Central memory CD8-positive, alpha-beta T cell (primary cell): ENCODE results near the gene PWP2.

ENCODE experiments used
- ATAC-seq: fragments of 150-1000 bp; cut with Tn5 transposase; replicated peaks from 2 replicates; pipeline ENCODE4 v1.10.0; 2022; ENCODE audit warnings: mild to moderate bottlenecking, moderate FRiP score, moderate number of reproducible peaks; ENCODE audit not compliant: poor library complexity, severe bottlenecking; ENCODE audit errors: extremely low read depth
- DNase-seq, 2 donors: peaks; one replicate each; pipeline ENCODE4 v3.0.0; 2021; ENCODE audit warnings: low spot score in 2 of 2
- H3K27ac Mint-ChIP-seq: one replicate; pipeline ENCODE4 v1.8.0; 2022; ENCODE audit warnings: low read depth, mild to moderate bottlenecking, moderate library complexity, mixed read lengths
- H3K27me3 Mint-ChIP-seq: one replicate; pipeline ENCODE4 v1.8.0; 2022; ENCODE audit warnings: mixed read lengths
- H3K36me3 Mint-ChIP-seq: one replicate; pipeline ENCODE4 v1.8.0; 2022; ENCODE audit warnings: mild to moderate bottlenecking, moderate library complexity, mixed read lengths; ENCODE audit not compliant: insufficient read depth
- H3K4me1 Mint-ChIP-seq: one replicate; pipeline ENCODE4 v1.8.0; 2022; ENCODE audit warnings: mixed read lengths
- H3K4me3 Mint-ChIP-seq: one replicate; pipeline ENCODE4 v1.8.0; 2022; ENCODE audit warnings: mild to moderate bottlenecking, moderate library complexity, mixed read lengths
- H3K9me3 Mint-ChIP-seq: one replicate; pipeline ENCODE4 v1.8.0; 2022; ENCODE audit warnings: mixed read lengths

Gene PWP2

DNA sequence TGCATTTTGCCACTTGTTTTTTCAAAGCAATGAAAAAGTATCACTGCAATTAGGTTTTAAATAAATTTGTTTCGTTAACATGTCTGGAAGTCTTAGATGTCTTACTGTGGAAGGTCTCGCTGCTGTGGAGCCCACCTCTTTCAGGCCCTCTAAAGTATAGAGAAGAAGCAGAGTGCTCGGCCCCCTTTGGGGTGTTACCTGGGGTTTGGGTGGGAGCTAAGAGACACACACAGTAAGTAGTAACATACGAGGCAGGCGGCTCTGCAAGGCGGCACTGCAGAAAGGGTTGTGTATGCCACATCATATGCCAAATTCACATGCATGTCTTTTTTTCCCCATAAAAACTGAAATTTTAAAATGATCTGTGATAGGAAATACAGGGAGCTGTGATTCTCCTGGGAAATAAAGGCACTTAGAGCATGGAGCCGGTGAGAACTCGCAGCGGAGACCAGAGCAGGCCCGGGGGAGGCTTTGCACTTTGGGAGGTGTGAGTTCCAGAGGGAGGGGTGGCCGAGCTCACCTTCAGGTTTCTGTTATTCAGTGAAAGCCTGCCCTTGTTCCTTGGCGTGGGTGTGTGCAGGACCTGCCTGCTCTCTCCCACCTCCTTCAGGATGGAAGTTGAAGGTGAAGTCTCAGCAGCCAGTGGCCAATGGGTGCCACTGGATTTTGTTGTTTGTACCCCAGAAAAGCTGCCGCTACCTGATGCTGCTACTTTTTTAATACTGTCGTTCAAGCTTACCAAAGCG, 35.7 kb upstream of the PWP2 start:
- H3K4me1 Mint-ChIP-seq = peaks cover 39% of the 10 kb centered on the region
- ATAC-seq = no peak
- H3K9me3 Mint-ChIP-seq = no peaks in the 10 kb centered on the region
- no peak for DNase-seq
- H3K4me3 Mint-ChIP-seq = no peak overlapping the region
- no peaks in the 10 kb centered on the region for H3K27me3 Mint-ChIP-seq
- H3K36me3 Mint-ChIP-seq = peaks cover 55% of the 10 kb centered on the region
- no peak overlapping the region for H3K27ac Mint-ChIP-seq

DNA sequence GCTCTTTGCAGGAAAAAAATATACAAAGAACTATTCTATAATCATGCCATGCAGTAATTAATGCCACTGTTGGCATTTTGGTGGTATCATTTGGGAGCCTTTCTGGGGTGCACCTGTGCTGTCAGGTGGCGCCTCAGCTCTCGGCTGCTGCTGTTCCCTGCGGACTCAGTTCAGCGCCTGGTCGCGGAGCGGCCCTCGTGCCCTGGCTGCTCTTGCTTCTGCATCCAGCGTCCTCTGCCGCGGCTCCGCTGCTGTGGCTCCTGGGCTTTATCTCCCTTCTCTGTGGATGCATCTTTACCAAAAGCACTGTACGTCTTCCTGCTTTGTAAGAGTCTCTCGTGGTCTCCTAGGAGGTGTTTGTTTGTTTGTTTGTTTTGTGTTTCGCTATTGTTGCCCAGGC, 35.1 kb upstream of the PWP2 start:
- Mint-ChIP-seq H3K9me3 (no peaks in the 10 kb centered on the region), H3K27ac (no peak overlapping the region), H3K4me1 (peaks cover 39% of the 10 kb centered on the region), H3K36me3 (peaks cover 55% of the 10 kb centered on the region), H3K4me3 (no peak overlapping the region), H3K27me3 (no peaks in the 10 kb centered on the region)
- ATAC-seq (no peak), DNase-seq (no peak)

GRCh38 chr21:44074315-44074958, 32.8 kb upstream of the PWP2 start:
- H3K4me3 Mint-ChIP-seq = peak overlapping the region; percentile 56
- ATAC-seq (peak; percentile 88), DNase-seq (peak in 1 of 2 donors; percentile 47)
- H3K4me1 Mint-ChIP-seq = peaks cover 42% of the 10 kb centered on the region
- H3K27me3 Mint-ChIP-seq = no peaks in the 10 kb centered on the region
- peak overlapping the region; percentile 66 for H3K27ac Mint-ChIP-seq
- no peaks in the 10 kb centered on the region for H3K9me3 Mint-ChIP-seq
- H3K36me3 Mint-ChIP-seq = peaks cover 54% of the 10 kb centered on the region

GRCh38 chr21:44076316-44076715, 30.9 kb upstream of the PWP2 start:
- Mint-ChIP-seq H3K4me3 (no peak overlapping the region), H3K4me1 (peaks cover 48% of the 10 kb centered on the region), H3K27ac (no peak overlapping the region), H3K27me3 (no peaks in the 10 kb centered on the region), H3K9me3 (no peaks in the 10 kb centered on the region), H3K36me3 (peaks cover 58% of the 10 kb centered on the region)
- DNase-seq = no peak
- ATAC-seq = no peak

GRCh38 chr21:44078411-44078981, 28.7 kb upstream of the PWP2 start:
- no peaks in the 10 kb centered on the region for H3K9me3 Mint-ChIP-seq
- H3K36me3 Mint-ChIP-seq = peaks cover 58% of the 10 kb centered on the region
- peak overlapping the region; percentile 81 for H3K27ac Mint-ChIP-seq
- H3K27me3 Mint-ChIP-seq = no peaks in the 10 kb centered on the region
- H3K4me3 Mint-ChIP-seq = peak overlapping the region; percentile 59
- DNase-seq = no peak
- H3K4me1 Mint-ChIP-seq = peaks cover 69% of the 10 kb centered on the region
- ATAC-seq = no peak

DNA sequence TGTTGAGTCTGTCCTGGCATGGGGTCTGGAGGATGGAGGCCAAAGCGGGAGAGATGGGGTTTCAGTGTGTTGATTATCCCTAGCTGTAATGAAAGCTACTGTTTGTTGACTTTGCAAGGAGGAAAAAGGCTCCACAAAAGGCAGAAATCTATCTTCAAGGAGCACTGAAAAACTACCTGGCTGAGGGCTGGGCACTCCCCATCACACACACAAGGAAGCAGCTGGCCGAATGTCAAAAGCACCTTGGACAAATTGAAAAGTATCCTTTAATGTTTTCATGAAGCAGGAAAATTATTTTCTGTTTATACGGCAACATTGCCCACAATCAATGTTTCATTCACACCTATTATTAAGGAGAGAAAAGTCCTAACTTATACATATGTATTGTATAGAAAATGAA, 27.8 kb upstream of the PWP2 start:
- ATAC-seq (no peak), DNase-seq (no peak)
- Mint-ChIP-seq H3K27me3 (no peaks in the 10 kb centered on the region), H3K36me3 (peaks cover 59% of the 10 kb centered on the region), H3K9me3 (no peaks in the 10 kb centered on the region), H3K4me3 (peak overlapping the region; percentile 59), H3K4me1 (peaks cover 73% of the 10 kb centered on the region), H3K27ac (peak overlapping the region; percentile 81)

- H3K4me1 Mint-ChIP-seq = peaks cover 74% of the 10 kb centered on the region
- peaks cover 61% of the 10 kb centered on the region for H3K36me3 Mint-ChIP-seq
- no peaks in the 10 kb centered on the region for H3K27me3 Mint-ChIP-seq
- DNase-seq (no peak), ATAC-seq (no peak)
- H3K27ac Mint-ChIP-seq = peak overlapping the region; percentile 69
- no peaks in the 10 kb centered on the region for H3K9me3 Mint-ChIP-seq
- H3K4me3 Mint-ChIP-seq = no peak overlapping the region
These were observed 27.4 kb upstream of the PWP2 start for GRCh38 chr21:44079846-44080245.

- Mint-ChIP-seq H3K27me3 (no peaks in the 10 kb centered on the region), H3K27ac (peak overlapping the region; percentile 98), H3K36me3 (peaks cover 73% of the 10 kb centered on the region), H3K4me3 (peak overlapping the region; percentile 81), H3K9me3 (no peaks in the 10 kb centered on the region), H3K4me1 (peaks cover 94% of the 10 kb centered on the region)
- DNase-seq (no peak), ATAC-seq (peak; percentile 2)
These were observed 24.4 kb upstream of the PWP2 start for GRCh38 chr21:44082648-44083440.

DNA sequence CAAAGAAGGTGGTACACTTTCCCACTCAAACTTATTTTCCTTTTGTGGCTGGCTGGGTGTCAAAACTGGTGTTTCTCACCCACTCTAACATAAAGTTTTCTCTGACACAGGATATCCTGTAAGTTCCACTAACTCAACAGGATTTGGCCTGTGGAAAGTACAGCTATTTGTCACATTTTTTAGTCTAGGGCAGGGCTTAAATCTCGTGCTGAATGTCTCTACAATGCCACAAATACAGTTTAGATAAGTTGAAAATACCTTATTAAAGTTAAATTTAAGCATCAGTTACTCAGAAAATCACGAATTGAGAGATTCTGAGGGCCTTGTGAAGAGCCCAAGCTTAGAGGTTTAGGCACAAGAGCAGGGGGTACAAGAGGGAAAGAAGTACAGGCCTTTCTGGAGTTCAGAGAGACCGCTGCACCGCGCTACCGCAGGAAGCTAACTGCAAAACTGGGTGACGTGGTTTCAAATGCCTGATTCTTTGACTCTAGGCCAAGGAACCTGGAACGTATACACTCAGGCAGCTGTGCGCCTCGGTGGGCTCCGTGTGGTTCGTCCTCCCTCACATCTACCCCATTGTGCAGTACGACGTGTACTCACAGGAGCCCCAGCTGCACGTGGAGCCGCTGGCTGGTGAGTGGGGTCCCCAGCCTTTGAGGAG, 23.4 kb upstream of the PWP2 start:
- peaks cover 93% of the 10 kb centered on the region for H3K4me1 Mint-ChIP-seq
- peaks cover 69% of the 10 kb centered on the region for H3K36me3 Mint-ChIP-seq
- no peaks in the 10 kb centered on the region for H3K27me3 Mint-ChIP-seq

GRCh38 chr21:44084496-44085241, 22.5 kb upstream of the PWP2 start:
- Mint-ChIP-seq H3K4me1 (peaks cover 94% of the 10 kb centered on the region), H3K27ac (peak overlapping the region; percentile 98), H3K27me3 (no peaks in the 10 kb centered on the region), H3K36me3 (peaks cover 71% of the 10 kb centered on the region), H3K9me3 (no peaks in the 10 kb centered on the region), H3K4me3 (peak overlapping the region; percentile 81)
- no peak for DNase-seq
- ATAC-seq = no peak

More for the DNA sequence above, 23.4 kb upstream of the PWP2 start:
- Mint-ChIP-seq H3K4me3 (peak overlapping the region; percentile 81), H3K9me3 (no peaks in the 10 kb centered on the region), H3K27ac (peak overlapping the region; percentile 98)
- DNase-seq (peak; percentile 51 to 79), ATAC-seq (peak; percentile 87)

- ATAC-seq = no peak
- Mint-ChIP-seq H3K9me3 (no peaks in the 10 kb centered on the region), H3K4me3 (peak overlapping the region; percentile 81)
These were observed 21.5 kb upstream of the PWP2 start for GRCh38 chr21:44085491-44086321.

More at GRCh38 chr21:44085491-44086321, 21.5 kb upstream of the PWP2 start:
- H3K4me1 Mint-ChIP-seq = peaks cover 98% of the 10 kb centered on the region
- DNase-seq = no peak
- peak overlapping the region; percentile 98 for H3K27ac Mint-ChIP-seq
- H3K36me3 Mint-ChIP-seq = peaks cover 74% of the 10 kb centered on the region
- H3K27me3 Mint-ChIP-seq = no peaks in the 10 kb centered on the region
